HG03342 (cell line): ENCODE data around the gene GK2.

Experiments used
- ATAC-seq: cut with Tn5 transposase; IDR thresholded peaks from one replicate; pipeline ENCODE4 v1.9.1; 2021; ENCODE audit warnings: mild to moderate bottlenecking, moderate library complexity; ENCODE audit not compliant: unreplicated experiment

Gene GK2

GRCh38 chr4:79390890-79391289, 17.1 kb downstream of the GK2 start:
- no peak for ATAC-seq

GRCh38 chr4:79385641-79386040, 22.4 kb downstream of the GK2 start:
- no peak for ATAC-seq

- ATAC-seq = no peak
Observed at GRCh38 chr4:79381161-79381560, 26.9 kb downstream of the GK2 start.

- ATAC-seq = no peak
Observed at GRCh38 chr4:79370026-79370425, 38.0 kb downstream of the GK2 start.

GRCh38 chr4:79367096-79367495, 40.9 kb downstream of the GK2 start:
- ATAC-seq = no peak

- no peak for ATAC-seq
Observed at GRCh38 chr4:79366422-79366821, 41.6 kb downstream of the GK2 start.

GRCh38 chr4:79364061-79364460, 44.0 kb downstream of the GK2 start:
- ATAC-seq = no peak

- no peak for ATAC-seq
Observed at GRCh38 chr4:79362626-79363025, 45.4 kb downstream of the GK2 start.

- ATAC-seq = no peak
Observed at GRCh38 chr4:79360006-79360405, 48.0 kb downstream of the GK2 start.

- ATAC-seq = no peak
Observed at GRCh38 chr4:79358438-79358837, 49.6 kb downstream of the GK2 start.

GRCh38 chr4:79357365-79357764, 50.7 kb downstream of the GK2 start:
- no peak for ATAC-seq
